IPS-15b (cell line): Measurements from ENCODE around the gene GLTPD2.

Experiments
- H3K27me3 ChIP-seq: one replicate; pipeline ENCODE4 v1.6.1; 2013; ENCODE audit warnings: low read length; ENCODE audit not compliant: control insufficient read depth, insufficient read depth
- H3K36me3 ChIP-seq: one replicate; pipeline ENCODE4 v1.6.1; 2013; ENCODE audit warnings: low read length; ENCODE audit not compliant: control insufficient read depth, insufficient read depth
- H3K4me1 ChIP-seq: one replicate; pipeline ENCODE4 v1.6.1; 2013; ENCODE audit warnings: mild to moderate bottlenecking, low read length; ENCODE audit not compliant: control insufficient read depth, insufficient read depth
- H3K4me3 ChIP-seq: one replicate; pipeline ENCODE4 v1.5.1; 2013; ENCODE audit warnings: low read depth, low read length
- H3K9ac ChIP-seq: one replicate; pipeline ENCODE4 v1.6.1; 2013; ENCODE audit warnings: low read depth, mild to moderate bottlenecking, low read length
- H3K9me3 ChIP-seq: one replicate; pipeline ENCODE4 v1.6.1; 2013; ENCODE audit warnings: mild to moderate bottlenecking, low read length; ENCODE audit not compliant: control insufficient read depth, insufficient read depth

Gene GLTPD2

GRCh38 chr17:4777969-4778760, 10.6 kb upstream of the GLTPD2 start:
- no peak overlapping the region for H3K4me3 ChIP-seq
- H3K27me3 ChIP-seq = peaks cover 7% of the 10 kb centered on the region
- H3K9ac ChIP-seq = no peak overlapping the region
- H3K4me1 ChIP-seq = no peaks in the 10 kb centered on the region
- H3K36me3 ChIP-seq = no peaks in the 10 kb centered on the region
- H3K9me3 ChIP-seq = no peaks in the 10 kb centered on the region

DNA sequence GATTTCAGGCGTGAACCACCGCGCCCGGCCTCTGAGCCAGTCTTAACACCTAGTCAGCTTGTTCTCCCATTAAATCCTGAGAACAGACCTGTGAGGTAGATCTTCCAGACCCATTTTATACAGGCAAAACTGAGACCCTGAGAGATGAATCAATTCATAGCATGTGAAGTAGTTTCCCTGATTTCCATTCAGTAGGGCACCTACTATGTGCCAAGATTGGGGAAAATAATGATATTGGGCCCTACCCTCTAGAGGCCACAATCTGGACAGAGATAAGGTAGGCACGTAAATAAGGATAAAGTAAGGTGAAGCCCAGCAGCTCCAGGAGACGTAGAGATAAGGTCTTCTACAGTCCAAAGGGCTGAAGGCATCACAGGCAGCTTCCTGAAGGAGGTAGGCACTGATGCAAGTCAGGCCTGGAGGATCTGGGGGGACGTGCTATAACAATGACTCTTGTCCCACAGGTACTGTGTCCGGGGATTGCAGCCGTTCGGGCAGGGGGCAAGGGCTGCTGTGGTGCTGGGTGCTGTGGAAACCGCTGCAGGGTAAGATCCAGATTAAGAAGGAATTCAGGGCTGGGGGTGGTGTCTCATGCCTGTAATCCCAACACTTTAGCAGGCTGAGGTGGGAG, 8.3 kb upstream of the GLTPD2 start:
- H3K27me3 ChIP-seq = peaks cover 7% of the 10 kb centered on the region
- no peak overlapping the region for H3K4me3 ChIP-seq
- H3K9me3 ChIP-seq = no peaks in the 10 kb centered on the region
- no peak overlapping the region for H3K9ac ChIP-seq
- H3K4me1 ChIP-seq = no peaks in the 10 kb centered on the region
- no peaks in the 10 kb centered on the region for H3K36me3 ChIP-seq

GRCh38 chr17:4782652-4783051, 6.1 kb upstream of the GLTPD2 start:
- no peak overlapping the region for H3K9ac ChIP-seq
- no peaks in the 10 kb centered on the region for H3K36me3 ChIP-seq
- no peak overlapping the region for H3K4me3 ChIP-seq
- H3K27me3 ChIP-seq = peaks cover 7% of the 10 kb centered on the region
- no peaks in the 10 kb centered on the region for H3K9me3 ChIP-seq
- H3K4me1 ChIP-seq = no peaks in the 10 kb centered on the region

DNA sequence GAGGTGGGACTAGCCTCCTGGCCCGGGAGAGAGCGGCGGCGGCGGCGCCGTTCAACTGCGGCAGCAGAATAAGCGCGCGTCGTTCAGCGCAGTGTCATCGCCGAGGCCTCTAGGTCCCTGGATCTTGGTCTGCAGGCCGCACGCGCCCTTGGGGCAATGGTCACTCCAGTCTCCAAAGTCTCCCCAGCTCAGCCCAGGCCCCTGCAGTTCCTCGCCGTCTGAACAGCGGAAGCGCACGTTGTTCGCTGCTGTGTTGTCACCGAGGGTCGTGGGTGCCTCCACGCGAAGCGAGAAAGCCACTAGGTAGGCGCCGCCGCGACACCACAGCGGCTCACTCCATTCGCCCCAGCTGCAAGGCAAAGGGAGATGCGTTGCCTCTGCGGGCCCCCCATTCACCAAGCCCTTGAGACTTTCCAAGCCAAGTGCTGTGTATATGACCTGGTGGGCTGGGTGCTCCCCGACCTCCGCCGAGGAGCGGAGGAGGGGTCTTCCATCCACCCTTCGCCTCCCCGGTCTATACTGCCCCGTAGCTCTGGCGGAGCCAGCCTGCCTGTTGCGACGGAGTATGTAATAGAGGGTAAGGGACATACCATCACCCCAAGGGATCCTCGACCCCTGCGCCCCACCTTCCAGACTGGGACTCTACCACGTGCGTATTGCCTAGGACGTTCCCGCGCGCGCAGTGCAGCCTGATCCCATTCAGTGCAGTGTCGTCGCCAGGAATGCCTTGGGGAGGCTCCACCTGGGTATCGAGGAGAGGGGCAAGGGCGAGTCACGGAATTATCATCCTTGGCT, 3.3 kb upstream of the GLTPD2 start:
- Histone ChIP-seq H3K9me3 (no peaks in the 10 kb centered on the region), H3K36me3 (no peaks in the 10 kb centered on the region), H3K27me3 (peaks cover 16% of the 10 kb centered on the region), H3K9ac (no peak overlapping the region), H3K4me3 (no peak overlapping the region), H3K4me1 (peaks cover 6% of the 10 kb centered on the region)

DNA sequence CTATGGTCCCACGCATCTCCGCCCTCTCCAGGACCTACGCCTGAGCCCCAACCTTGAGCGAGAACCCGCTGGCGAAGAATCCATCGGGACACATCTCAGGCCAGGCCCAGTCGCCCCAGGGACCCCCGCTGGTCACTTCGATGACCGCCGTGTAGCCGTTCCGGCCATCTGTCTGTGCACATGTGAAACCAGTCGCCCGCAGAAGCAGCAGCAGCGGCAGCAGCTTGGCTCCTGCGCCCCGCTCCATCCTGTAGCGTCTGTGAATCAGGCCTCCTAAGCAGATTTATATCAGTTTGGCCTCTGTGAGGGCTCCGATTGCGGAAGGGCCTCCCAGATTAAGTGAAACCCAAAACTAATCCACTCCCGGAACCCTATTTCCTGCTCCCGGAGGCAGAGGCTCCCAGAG, 2.7 kb upstream of the GLTPD2 start, which contains the start of gene VMO1:
VMO1 (minus strand) TSS at position 259 of the 406 bp plus-strand sequence; CDS start at position 247, 12 bp downstream.
- no peak within 1 kb of the TSS for H3K4me3 ChIP-seq
- no peaks in the 10 kb centered on the region for H3K36me3 ChIP-seq
- peaks cover 8% of the 10 kb centered on the region for H3K4me1 ChIP-seq
- peaks cover 20% of the 10 kb centered on the region for H3K27me3 ChIP-seq
- no peak within 1 kb of the TSS for H3K9ac ChIP-seq
- no peaks in the 10 kb centered on the region for H3K9me3 ChIP-seq

GRCh38 chr17:4786516-4786915, 2.2 kb upstream of the GLTPD2 start:
- Histone ChIP-seq H3K9me3 (no peaks in the 10 kb centered on the region), H3K4me1 (peaks cover 8% of the 10 kb centered on the region), H3K4me3 (no peak overlapping the region), H3K36me3 (no peaks in the 10 kb centered on the region), H3K27me3 (peaks cover 23% of the 10 kb centered on the region), H3K9ac (no peak overlapping the region)

GRCh38 chr17:4788159-4788806, 481 bp upstream of the GLTPD2 start:
- Histone ChIP-seq H3K9me3 (no peaks in the 10 kb centered on the region), H3K4me1 (peaks cover 8% of the 10 kb centered on the region), H3K4me3 (peak overlapping the region; percentile 82), H3K9ac (no peak overlapping the region), H3K27me3 (peaks cover 15% of the 10 kb centered on the region), H3K36me3 (no peaks in the 10 kb centered on the region)

GRCh38 chr17:4789701-4789950, 862 bp downstream of the GLTPD2 start:
- Histone ChIP-seq H3K27me3 (peaks cover 15% of the 10 kb centered on the region), H3K4me1 (peaks cover 8% of the 10 kb centered on the region), H3K4me3 (peak overlapping the region; percentile 82), H3K36me3 (no peaks in the 10 kb centered on the region), H3K9me3 (no peaks in the 10 kb centered on the region), H3K9ac (peak overlapping the region; percentile 70)

DNA sequence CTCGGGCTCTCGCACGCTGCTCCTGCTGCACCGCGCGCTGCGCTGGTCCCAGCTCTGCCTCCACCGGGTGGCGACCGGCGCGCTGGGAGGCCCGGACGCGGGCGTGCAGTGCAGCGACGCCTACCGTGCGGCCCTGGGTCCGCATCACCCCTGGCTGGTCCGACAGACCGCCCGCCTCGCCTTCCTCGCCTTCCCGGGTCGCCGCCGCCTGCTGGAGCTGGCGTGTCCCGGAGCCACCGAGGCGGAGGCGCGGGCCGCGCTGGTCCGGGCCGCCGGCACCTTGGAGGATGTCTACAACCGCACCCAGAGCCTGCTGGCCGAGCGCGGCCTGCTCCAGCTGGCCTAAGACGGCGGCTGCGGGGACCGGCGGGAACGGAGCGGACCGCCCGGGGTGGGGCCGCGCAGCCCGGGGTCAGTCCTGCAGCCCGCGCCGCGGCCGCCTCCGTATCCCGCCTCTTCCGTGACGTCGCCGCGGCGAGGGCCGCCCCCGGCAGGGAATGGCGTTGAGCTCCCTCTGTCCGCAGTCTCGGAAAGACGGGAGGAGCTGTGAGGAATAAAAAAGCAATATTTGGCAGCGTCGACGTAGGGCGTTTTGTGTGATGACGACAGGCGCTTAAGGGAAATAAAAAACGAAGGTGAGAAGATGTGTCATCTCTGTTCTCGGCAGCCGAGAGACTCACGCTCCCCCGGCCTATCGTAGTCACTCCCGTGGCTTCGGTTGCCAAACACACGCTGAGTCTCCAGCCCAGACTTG, 1.4 kb downstream of the GLTPD2 start:
- Histone ChIP-seq H3K9ac (peak overlapping the region; percentile 54), H3K36me3 (no peaks in the 10 kb centered on the region), H3K4me1 (peaks cover 8% of the 10 kb centered on the region), H3K4me3 (peak overlapping the region; percentile 82), H3K9me3 (no peaks in the 10 kb centered on the region), H3K27me3 (peaks cover 15% of the 10 kb centered on the region)

DNA sequence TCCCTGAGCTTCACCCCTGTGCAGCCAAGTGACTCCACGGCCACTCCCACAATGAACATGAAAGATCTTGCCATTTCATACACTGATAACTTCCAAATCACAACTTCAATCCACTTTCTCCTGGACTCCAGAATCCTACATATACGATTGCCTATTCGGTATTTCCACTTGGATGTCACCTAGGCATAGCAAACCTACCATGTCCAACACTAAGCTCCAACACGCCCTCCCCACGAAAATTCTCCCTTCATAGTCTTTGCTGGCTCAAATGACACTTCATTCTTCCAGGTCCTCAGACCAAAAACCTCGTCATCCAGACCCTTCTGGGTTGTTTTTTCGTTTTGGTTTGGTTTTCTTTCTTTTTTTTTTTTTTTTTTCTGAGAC, 1.9 kb downstream of the GLTPD2 start:
- Histone ChIP-seq H3K4me3 (peak overlapping the region; percentile 82), H3K9me3 (no peaks in the 10 kb centered on the region), H3K36me3 (no peaks in the 10 kb centered on the region), H3K27me3 (peaks cover 15% of the 10 kb centered on the region), H3K4me1 (peaks cover 8% of the 10 kb centered on the region), H3K9ac (no peak overlapping the region)

DNA sequence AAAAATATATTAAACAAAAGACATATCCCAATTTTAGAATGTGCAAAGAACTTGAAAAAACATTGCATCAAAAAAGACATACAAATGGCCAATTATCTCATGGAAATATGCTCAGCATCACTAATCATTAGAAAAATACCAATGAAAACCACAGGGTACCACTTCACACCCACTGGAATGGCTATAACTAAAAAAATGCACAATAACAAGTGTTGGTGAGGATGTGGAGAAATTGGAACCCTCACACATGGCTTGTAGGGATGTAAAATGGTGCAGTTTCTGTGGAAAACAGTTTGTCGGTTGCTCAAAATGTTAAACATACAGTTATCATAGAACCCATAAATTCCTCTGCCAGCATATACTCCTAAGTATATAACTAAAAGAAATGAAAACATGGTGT, 6.4 kb downstream of the GLTPD2 start:
- H3K4me1 ChIP-seq = peaks cover 4% of the 10 kb centered on the region
- H3K9me3 ChIP-seq = no peaks in the 10 kb centered on the region
- H3K4me3 ChIP-seq = no peak overlapping the region
- peaks cover 21% of the 10 kb centered on the region for H3K36me3 ChIP-seq
- no peak overlapping the region for H3K9ac ChIP-seq
- peaks cover 7% of the 10 kb centered on the region for H3K27me3 ChIP-seq
